ENCODE data around the gene METAP1.
"Not testable (repeated sequence)": the region's sequence is repeated elsewhere in the genome, so short reads cannot be mapped to it uniquely, and the experiment has no call there.

Gene METAP1

DNA sequence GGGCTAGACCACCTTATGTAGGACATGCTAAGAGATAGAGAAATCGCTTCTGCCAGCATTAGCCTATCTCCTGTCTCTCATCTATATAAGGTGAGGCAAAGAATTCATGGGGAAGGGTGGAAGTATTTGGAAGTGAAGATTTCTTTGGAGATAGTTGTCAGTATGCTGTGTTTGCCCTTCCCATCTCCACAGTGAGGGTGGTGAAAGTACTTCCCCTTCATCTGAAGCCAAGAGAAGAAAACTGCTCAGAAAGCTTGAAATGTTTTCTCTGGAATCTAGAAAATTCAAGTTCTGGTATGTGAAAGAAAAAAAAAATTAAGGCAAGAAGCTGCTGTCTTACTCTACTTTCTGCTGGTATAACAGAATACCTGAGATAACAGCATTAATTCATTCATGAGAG lies 105.4 kb downstream of the METAP1 start:
- DNase-seq = no peak

DNA sequence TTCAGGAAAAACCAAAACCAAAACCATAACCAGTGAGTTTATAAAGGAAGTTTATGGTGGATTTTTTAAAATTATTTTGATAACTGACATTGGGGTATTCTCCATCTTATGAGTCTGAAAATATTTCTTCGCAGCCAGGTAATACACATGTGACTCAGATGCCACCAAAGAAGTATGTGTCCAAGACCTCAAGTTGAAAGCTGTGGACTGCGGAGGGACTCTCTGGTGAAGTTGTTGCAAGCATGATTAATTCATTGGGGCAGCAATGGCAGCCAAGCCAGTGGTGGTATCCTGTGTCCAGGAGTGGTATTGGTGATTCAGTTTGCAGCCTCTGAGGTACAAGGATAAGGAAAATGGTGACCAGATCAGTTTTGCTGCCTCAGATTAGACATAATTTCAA lies 107.1 kb downstream of the METAP1 start:
- DNase-seq = no peak

DNA sequence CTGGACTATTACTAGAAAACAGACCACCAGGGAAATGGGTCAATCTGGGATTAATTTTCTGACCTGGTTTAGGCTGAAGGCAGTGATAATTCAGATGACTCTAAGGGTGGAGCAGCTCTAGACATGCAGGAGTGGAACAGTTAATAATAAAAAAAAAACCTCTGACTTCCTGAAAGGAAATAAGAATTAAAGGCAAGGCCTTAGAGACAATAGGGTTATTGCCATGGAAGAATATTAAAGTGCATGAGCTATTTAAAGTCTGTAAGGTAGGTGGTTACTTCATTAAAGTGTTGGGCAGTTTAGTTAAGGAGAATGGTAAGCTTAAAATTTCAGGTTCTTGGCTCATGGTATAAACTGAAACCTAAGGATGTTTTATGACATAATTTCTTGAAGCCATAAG lies 107.6 kb downstream of the METAP1 start:
- DNase-seq = no peak

DNA sequence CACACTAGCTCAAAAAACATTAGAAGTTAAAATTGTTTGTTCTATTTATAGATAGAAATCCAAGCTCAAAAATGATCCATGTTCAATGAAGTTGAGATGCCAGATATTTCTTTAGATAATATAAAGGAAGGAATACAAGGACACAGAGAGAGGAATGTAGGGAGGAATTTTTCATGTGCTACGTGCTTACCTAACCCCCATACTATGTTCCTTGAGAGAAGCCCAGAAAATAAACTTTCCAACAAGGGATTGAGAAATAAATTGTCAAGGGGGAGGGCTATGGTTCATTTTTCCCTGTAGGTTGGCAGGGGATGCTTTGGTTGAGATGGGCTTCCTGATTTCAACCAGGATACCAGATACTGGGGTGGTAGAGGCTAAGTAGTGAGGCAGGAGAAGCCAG lies 108.6 kb downstream of the METAP1 start:
- DNase-seq = no peak

DNA sequence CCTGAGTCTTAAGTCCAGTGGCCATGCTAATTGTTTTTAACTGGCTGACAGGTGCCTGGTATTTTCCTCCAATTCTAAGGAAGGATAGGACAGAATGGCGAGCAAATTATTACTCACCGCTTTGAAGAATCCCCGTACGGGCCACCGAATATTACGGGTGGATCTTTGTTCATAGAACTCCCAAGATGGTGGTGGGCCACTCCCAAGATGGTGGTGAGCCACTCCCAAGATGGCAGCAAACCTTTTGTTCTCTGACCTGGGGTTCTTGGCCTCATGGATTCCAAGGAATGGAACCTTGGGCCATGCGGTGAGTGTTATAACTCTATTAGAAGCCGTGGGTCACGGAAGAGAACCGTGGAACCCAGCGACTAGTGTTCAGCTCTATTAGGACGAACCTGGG lies 113.8 kb downstream of the METAP1 start:
- DNase-seq = not testable (repeated sequence)

All from NCI-H187 (cell line).